NCI-H2081 treated with DMSO at 0.1 percent for 48 hours (cell line): ENCODE results near the gene LSAMP.
"Not testable (repeated sequence)": the region's sequence is repeated elsewhere in the genome, so short reads cannot be mapped to it uniquely, and the experiment has no call there.

Source experiments
- DNase-seq: peaks from one replicate; lab custom pipeline; 2025; lab: John Stamatoyannopoulos, UW

LSAMP gene

DNA sequence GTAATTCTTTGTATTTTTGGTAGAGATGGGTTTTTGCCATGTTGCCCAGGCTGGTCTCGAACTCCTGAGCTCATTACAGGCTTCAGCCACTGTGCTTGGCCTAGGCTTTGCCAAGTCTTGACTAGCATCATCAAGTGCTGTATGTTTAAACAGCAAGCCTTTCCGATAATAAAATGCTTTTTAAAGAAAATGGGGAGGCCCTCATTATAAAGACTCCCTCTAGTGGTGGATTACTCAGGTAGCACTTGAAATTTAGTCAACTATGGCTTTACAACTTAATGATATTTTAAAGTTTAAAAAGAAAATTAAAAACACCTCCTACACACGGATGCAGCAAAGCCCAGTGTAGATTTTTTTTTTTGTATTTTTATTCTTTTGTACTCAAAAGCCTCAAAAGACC, 608.3 kb downstream of the LSAMP start:
- DNase-seq: no peak

DNA sequence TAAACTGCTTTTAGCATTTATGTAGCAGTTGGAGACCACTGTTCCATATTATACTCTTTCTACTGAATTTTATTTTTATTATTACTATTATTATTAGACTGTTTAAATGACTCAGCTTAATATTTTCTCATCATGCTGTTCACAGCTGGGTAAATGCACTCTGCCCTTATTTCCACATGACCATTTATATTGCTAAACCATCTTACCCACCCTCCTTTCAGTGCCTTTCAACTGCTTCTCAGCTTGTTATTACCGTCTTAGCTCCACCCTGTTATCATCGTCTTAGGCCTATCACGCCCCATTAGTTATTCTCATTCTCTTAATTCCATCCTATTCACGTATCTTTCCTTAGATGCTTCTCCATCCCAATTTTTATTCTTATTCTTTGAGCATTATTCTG, 609.3 kb downstream of the LSAMP start:
- DNase-seq: no peak

DNA sequence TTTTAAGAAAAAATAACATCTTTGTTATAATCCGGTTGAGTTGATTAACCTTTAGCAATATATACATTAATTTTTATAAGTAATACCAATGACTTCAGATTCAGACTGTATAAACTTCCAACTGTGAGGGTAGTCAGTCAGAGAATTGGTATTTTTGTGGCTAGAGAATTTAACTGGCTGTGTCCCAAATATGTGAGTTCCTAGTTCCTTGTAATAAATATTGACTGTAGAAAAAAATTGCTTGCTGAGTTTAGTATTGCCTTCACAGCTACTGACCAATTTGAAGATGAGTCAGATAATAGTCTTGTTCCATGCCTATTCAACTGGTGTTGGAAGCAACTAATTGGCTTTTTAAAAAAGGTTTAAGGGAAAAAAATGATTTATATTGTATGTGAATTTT, 611.2 kb downstream of the LSAMP start:
- DNase-seq: no peak

DNA sequence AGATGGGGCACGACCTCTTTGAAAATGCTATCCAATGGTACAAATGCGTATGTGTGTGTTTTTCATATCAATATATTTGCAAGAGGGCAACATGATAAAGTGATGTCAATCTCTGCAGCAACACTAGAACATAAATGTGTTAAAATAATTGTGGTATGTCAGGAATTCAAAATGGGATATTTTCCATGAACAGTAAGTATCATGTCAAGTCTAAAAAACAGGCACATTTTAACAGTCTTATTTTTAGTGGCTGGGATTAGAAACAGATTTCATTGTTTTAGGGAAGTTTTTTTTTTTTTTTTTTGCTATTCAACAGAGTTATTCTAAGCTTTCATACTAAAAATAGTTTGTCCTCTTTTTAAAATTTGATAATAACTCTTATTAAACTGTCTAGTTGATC, 612.2 kb downstream of the LSAMP start:
- DNase-seq: no peak

DNA sequence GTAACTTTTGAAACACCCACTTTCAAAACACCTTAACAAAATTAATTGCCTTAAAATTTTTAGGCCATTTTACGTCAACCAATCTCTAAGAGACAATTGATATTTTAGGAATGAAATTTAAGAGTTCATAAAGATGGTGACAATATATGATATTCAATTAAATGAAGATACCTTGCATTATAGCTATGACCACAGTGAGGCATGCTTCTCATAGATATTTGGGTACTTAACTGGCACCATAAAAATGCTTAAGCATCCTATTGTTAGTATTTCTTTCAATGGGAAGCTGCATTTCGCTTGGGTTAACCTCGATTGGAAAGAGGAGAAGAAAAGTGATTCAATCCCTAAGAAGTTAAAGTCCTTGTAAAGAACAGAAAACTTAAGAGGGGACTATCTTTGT, 613.0 kb downstream of the LSAMP start:
- DNase-seq: no peak

DNA sequence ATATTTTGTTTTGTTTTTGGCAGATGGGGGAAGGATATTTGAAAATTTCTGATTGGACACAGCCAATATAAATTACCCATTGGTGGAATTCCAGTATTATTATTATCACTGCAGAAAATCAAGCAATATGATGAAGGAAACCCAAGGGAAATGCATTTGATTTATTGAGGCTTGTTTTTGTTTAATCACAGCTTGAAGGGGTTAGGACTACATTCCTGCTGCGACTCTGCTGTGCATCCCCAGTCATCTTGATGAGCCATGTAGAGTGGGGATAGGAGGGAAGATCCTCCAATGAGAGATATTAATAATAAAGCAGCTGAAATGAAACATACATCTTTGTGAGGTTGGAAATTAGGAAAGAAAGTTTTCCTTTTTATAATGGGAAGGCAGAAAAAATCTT, 613.4 kb downstream of the LSAMP start:
- DNase-seq: no peak

DNA sequence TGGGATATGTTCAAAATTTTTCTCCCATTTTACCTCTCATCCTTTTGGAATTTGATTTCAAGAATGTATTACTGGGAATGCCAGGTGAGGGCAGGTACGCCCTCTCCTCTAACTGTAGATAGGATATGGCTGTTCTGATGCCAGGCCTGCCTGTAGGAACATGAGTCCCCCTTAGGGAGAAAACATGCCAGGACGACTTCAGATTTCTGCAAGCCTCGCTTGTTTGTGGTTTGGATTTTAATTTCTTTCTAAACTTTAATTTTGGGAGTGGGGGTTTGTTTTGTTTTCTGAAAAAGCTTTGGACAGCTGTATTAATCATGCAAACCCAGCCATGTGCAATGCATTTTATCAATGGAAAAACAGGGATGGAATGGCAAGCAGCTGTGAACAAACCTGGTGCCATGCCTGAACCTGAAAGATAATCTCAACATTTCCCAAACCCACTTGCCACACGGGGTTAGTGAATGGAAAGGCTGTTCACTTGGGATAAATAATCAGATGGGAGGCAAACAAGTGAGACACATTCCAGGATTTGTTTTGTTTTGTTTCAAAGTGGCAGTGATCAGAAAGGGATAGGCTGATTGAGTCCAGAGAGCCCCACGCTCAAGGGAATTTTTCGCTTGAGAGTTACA, 614.4 kb downstream of the LSAMP start:
- no peak for DNase-seq

DNA sequence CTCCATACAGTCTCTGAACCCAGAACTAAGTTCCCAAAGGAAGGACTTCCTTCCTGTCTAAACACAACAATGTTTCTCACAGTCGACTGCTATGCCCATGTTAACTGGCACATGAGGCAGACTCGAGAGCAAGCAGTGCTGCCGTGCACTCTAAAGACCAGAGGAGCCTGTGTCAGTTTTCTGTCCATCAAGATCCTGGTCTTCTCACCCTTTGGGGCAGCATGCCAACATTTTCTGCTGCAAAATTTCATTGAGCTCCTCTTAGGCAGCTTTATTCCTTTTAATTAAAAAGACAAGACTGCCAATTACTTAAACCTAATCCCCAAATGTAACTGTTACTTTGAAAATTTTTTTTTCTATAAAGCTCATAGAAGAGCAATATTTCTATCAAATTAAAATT, 616.9 kb downstream of the LSAMP start:
- no peak for DNase-seq

DNA sequence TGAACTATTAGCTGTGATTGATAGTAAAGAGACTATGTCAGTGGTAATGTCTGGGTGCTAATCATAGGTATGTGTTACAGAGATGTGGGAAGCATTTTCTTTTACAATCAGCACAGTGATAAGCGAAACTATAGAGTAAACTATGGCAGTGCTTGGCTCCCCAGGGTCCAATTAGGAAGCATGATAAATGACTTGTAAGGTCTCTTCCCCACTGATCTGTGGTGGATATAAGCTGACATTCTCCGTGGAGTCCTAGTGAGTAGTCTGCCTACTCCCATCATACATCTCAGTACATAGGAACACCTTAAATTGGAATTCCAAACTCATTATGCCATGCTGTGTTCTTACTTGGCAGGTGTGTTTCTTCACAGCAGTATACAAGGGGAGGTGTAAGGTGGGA, 617.8 kb downstream of the LSAMP start:
- DNase-seq: no peak

DNA sequence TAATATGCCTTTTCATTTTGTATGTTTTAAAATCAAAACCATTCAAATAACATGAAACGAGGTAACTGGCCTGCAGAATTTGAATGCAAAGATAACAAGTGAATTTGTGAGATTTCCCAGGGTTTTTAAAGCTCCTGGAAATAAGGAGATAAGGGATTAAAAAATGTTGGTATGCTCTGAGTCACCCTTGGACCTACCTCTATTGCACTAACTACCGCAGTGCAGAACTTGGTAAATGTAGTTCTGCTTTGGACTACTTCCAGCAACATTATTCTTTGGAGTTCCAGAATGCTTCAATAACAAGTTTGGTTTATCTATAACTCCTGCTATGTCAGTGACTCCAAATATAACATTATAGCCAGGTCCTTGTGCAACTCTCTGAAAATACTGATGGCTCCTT, 620.2 kb downstream of the LSAMP start:
- DNase-seq: no peak

DNA sequence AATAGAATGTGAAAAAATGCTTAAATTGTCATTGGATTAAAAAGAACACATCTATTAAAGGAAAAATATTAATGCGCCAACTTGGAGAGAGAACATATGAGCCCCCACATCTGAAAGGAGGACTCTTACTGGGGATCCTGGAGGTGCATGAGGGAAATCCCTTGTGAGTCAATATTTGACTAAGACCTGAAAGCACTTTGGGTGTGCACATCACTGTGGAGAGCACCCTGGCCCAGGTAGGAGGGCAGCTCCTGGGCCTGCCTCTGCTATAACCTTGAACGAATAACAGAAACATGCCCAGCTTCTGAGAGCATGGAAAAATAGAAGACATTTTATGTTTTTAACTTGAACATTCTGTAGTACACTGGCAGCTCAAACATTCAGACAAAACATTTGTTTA, 622.2 kb downstream of the LSAMP start:
- no peak for DNase-seq

DNA sequence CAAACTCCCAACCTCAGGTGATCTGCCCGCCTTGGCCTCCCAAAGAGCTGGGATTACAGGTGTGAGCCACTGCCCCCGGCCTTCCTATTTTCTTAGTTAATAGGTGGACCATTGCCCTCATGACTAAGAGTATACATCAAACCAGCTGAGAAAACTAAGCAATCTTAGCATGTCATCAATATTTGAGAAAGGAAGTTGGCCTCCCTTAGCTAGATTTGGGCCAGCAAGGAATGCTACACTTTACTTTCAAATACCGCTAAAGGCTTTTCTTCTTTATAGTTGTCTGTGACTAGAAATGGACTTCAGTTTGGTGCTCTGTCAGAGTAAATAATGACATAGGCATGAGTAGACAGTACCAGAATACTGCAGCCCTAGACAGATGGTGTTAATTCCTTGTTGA, 622.7 kb downstream of the LSAMP start:
- DNase-seq: no peak

DNA sequence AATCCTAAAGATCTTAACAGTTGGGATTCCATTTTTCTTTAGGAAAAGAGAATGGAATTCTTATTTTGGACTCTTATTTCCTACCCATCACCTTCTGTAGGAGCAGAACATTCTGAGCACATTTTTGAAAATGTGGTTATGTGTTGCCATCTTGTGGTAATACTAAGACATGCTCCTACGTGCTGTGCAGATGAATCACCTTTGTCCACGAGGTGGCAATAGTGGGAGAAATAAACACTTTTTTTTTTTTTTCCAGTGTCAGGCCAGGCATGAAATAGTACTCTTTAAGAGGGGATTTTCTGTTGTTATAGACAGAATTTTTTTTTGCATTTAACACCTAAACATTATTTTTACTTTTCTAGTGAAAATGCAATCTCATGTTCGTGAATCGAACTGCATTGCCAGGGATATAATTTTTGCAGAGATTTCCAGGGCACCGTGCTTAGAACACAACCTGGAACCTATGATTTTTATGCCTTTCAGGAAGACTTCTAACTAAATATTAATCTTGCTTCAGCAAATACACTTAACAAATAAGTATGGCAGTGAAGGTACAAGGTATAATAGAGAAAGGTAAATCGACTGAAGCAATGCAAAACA, 625.4 kb downstream of the LSAMP start:
- DNase-seq: peak; percentile 57

DNA sequence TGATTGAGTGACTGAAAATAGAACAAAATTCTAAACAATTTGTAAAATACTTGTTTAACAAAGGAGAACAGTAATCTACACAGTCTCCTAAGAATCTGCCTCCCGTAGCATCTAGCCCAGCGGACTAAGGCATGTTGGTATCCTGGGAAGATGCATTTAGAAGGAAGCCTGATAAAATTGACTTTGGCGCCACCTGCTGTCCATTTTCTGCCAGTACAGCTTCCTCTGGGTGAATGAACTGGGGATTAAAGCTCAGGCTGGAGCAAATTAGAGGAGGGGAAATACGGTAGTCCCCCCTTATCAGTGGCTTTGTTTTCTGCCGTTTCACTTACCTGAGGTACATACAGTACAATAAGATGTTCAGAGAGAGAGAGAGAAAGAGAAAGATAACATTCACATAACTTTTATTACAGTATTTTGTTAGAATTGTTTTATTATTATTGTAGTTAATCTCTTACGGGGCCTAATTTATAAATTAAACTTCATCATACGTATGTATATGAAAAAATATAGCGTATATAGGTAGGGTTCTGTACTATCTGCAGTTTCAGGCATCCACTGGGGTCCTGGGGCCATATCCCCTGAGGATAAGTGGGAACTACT, 630.4 kb downstream of the LSAMP start:
- no peak for DNase-seq

DNA sequence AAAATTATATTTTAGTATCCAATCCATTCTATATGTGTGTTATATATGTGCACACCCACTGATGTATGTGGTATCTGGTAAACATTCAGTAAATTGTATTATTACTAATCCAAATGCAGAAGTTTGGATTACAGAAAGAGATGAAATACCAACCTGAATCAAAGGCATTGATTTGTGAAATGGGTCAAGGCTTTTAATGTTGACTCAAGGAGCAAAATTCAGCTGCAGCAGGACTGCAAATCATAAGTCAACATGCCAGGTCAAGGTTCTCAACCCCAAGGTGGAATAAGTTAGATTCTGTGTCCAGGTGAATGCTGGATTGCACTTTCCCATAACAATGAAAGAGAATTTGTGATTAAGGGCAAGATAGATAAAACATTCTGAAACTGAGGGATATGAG, 631.3 kb downstream of the LSAMP start:
- no peak for DNase-seq

DNA sequence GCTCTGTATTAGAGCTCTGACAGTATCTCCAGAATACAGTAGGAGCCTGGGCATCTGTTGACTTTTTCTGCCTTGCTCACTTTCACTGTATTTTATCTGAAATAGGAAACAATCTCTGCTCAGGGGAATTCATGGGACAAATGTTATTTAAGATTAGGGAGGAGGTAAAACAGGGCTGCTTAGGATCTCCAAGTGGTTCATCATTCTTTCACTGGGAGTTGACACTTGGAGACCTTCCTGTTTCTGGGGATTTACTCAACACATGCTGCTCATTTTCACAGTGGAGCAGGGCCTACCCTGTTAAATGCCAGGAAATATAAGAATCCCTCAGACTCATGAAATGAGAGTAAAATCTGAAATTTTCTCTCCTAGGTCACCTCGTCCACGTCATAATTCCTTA, 636.5 kb downstream of the LSAMP start:
- no peak for DNase-seq

DNA sequence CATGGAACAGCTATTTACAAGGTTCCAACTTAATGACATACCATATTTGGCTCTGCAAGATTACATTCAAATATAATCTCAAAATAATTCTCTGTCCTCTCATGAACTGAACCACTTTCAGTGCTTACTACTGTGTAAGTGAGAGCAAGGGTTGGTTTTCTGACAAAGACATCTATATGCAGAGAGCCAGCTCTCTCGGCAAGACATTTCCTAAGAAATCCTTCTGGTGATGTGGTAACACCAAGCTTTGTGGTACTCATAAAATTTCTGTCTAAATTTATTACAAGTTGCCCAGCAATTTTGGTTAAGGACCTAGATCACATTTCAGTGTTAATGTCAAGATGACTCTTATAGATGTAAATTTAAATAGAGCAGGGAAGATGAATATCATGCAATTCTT, 637.0 kb downstream of the LSAMP start:
- no peak for DNase-seq

DNA sequence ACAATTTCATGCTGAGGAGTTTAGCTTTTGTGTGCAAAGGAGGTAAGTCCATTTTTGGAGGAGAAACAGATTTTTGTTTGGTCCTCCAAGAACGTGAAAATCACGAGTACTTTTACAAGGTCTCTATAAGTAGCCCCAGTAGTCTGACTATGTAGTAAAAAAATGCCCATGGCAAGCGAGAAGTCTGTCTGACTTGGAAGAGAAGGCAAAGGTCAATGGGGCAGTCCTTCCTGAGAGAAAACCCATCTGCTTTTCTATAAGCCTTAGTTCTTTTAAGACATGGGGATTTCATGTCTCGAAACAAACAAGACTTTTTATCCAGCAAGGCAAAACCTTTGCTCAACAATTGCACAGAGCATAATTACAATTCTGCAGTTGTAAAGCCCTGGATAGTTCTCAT, 638.8 kb downstream of the LSAMP start:
- no peak for DNase-seq

DNA sequence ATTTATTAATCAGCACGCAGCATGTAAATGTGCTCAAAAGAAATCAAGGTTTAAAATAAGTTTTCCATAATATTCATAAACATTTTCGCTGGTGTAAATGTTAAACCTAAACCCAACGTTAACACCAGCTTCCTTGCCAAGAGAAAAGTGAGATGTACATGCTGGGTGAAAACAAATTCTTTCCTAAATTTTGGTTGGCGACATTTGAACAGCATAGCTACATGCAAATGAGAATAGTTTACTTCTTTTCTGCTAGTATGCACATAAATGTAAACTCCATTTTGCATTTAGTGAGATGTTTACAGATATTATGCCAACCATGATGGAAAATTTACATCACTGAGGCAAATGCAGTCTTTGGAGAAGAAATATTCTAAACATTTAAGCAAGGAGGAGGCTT, 639.8 kb downstream of the LSAMP start:
- no peak for DNase-seq

DNA sequence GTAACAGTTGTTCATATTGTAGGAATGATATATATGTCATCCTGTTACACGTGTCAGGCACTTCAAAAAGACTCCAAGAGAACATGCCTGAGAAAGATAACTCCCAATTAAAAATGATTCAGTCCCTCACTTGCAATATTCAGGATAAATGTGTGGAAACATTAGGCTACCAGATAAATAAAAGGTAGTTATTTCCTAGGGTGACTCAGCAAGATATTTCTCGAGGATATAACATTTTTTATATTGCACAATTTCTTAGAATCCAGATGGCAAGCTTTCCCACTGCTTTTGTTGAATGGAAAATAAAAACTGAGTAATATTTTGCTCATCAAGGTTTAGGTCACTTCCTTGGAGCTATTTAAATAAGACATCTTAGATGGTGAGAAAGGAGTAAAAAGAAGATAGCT, 640.6 kb downstream of the LSAMP start:
- no peak for DNase-seq

DNA sequence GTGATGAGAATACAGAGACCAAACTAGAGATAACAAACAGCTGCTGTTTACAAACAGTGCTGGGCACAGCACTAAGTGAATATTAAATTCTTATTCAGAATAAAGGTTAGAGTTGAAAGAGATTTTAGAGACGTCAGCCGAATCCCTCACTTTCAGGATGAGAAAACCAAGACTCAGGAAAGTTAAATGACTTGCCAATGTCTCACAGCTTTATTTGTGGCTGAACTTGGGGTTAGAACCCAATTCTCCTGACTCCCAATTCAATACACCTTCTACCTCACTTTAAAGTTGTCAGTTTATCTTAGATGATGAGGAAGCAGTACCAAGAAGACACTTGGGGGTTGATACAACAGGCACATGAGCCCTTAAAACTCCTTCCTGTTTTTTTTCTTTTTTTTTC, 641.1 kb downstream of the LSAMP start:
- DNase-seq: no peak

DNA sequence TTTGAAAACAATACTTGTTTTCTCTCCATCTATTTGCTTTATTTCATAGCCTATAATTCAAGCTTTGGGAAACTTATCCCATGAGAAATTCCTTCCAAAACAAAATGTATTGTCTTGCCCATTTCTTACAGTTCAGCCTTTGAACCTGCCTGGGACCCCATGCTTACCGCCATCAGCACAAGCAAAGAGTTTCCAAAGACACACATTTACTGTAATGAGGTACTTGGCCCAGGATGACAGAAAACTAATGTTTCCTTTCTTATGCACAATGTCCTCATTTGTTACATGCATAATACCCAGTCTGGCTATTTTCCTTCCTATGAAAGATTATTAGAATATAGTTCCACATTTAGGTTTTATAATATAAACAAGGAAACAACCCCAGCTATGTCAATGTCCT, 641.6 kb downstream of the LSAMP start:
- DNase-seq: no peak

DNA sequence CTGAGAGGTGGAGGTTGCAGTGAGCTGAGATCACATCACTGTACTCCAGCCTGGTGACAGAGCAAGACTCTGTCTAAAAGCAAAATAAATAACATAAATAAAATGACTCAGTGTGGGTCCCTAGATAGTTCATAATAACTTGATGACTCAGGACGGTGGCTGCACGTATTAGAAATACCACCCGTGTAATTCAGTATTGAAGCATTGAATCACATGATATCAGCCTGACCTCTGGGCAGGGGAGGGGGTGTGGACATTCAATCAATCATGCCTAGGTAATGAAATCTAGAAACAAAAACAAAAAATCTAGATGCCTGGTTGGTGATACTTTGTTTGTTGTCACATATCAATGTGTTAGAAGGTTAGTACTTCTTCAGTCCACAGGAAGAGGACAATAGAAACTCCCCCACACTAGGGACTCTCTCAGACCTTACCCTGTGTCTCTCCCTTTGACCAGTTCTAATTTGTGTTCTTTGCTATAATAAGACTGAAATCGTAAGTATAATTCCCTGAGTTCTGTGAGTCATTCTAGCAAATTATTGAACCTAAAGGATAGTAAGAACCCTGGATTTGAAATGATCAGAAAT, 644.7 kb downstream of the LSAMP start:
- DNase-seq: no peak

DNA sequence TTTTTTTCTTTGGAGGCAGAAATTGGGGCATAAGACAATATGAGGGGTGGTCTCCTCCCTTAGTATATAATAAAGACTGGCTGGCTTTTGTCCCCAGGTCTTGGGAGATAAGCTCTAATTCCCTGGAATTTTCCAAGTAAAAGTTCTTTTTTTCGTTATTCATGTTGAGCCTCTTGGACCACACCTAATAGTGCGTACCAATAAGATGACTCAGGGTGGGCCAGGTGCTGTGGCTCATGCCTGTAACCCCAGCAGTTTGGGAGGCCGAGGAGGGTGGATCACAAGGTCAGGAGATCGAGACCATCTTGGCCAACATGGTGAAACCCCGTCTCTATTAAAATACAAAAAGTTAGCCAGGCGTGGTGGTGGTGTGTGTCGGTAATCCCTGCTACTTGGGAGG, 645.2 kb downstream of the LSAMP start:
- not testable (repeated sequence) for DNase-seq
